Activated CD4-positive, alpha-beta T cell treated with anti-CD3 and anti-CD28 coated beads for 24 hours (primary cell): Measurements from ENCODE around the gene FDCSP.
"Not testable (repeated sequence)": the region's sequence is repeated elsewhere in the genome, so short reads cannot be mapped to it uniquely, and the experiment has no call there.

Source experiments
- DNase-seq, 2 donors: peaks; one replicate each; pipeline ENCODE4 v3.0.0-alpha.2; 2020; ENCODE audit warnings: low read depth in 2 of 2

The FDCSP gene

DNA sequence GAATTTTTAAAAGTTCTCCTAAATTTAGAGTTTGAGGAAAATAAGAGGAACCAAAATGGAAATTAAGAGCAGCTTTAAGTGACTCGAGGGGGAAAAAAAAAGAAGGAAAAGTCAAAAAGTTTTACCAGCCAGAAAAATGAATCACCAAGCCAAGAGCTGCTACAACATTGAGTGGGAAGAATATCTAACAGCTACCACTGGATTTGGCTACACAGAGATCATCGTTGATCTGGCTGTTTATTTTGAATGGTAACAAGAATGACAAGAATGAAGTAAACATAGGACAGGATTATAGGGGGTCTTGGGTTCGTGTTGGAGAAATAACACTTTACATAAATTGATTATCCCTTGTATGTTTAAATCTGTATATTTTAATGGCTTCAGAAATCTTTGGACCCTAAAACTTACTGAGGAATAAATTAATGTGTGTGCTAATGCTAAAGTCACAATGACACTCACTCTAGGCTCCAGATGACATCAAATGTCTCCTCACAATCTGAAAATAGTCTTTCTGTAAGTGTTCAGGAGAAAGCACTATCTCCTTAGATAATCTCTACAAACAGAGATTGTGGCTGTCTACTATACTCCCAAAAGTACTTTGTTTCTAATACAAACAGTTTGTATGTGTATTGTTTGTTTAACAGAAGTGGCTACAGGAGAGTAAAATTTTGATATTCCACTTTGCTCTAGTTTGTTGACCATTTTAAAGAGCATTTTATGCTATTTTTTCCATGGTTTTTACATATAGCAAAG lies 13.4 kb downstream of the FDCSP start:
- no peak for DNase-seq

GRCh38 chr4:70239884-70240591 lies 14.1 kb downstream of the FDCSP start:
- DNase-seq: no peak

GRCh38 chr4:70242297-70242696 lies 16.4 kb downstream of the FDCSP start, which contains the start of gene CSN3:
Gene CSN3 (plus strand): TSS chr4:70242597. CDS start chr4:70244820, 2,223 bp downstream.
- DNase-seq: not testable (repeated sequence)

DNA sequence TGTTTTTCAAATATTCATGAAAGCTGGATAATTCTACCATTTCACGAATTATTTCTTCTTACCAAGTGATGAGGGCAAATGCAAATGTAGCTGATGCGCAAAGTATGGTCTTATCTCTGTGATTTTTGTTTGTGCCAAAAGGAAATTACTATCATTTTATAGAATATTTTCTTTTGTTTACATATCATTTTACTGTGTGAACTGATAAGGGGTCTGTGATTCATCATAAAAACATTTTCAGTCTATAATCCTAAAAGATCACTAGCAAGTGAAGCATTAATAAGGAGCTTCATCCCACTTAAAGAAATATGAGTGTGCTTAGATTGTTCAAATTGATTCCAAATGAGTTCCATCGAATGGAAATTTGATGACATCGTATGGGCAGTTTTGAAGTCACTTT lies 17.2 kb downstream of the FDCSP start:
- no peak for DNase-seq

DNA sequence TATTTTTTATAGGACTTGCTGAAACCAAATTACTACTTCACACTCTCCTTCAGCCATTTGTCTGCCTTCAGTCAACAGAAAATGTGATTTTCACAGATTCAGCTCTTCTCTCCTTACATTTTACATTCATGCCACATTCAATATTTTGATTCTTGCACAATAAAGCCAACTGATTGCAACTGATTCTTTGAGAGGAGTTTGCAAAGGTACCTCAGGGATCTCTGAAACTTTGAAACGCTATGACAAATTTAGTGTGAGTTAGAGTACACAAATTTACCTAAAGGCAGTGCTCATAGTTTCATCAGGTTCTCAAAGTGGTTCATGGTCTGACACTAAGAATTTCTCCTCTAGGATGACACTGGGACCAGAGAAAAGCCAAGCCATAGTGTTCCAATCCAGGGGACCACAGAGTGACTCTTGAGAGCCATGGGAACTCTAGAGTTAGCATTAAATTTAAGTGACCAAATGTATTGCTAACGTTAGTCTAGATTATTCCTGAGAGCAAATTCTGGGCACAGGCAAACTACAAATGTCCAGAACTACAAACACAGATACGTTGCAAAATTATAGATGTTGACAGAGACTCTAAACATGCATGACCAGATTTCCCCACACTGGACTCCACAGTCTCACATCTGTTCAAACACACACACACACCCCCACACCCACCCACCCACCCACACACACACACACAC lies 25.5 kb downstream of the FDCSP start:
- no peak for DNase-seq

GRCh38 chr4:70251945-70252277 lies 26.0 kb downstream of the FDCSP start:
- no peak for DNase-seq

DNA sequence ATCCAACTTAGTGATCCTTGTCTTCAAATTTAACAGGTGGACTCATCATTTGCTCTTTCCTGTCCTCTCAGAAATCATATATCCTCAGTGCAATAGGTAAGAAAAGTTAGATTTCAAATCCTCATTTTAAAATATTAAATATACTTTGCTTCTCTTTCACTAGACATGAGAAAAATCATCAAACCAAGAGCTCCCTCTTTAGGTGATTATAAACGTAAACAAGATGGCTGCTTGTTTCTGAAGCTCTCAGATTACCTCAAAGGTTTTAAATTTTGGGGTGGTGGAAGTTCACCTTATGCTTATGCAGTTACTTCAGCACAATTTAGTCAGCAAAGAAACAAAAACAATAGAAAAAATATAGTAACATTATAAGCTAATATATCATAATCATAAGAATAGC lies 43.8 kb downstream of the FDCSP start:
- no peak for DNase-seq

DNA sequence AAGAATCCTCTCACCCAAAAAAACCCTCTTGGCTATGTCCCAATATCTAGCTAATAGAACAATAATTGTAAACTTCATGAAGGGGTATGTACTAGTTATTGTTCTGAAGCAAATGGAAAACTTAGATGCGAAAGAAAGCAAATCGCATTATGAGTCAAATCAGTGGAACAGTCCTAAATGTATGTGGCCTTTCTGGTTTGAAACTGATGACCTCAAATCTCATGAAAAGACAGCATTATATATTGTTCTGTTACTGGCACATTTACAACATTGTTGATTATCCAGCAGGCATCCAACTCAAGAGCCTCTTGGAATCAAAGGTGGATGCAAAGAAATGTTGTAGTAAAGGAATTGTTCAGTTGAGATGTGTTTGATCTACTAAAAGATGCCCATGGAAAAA lies 51.2 kb downstream of the FDCSP start:
- no peak for DNase-seq

GRCh38 chr4:70280567-70280966 lies 54.6 kb downstream of the FDCSP start:
- no peak for DNase-seq
